HEK293 (cell line): Measurements from ENCODE around the gene PCBD1.
A peak's percentile ranks its signal among the peaks of the same experiment; 100 is the strongest.

Source experiments
- BCL11A ChIP-seq: fragments of 450-650 bp; formaldehyde crosslinking; IDR thresholded peaks from 2 replicates; pipeline ENCODE4 v1.5.1; 2016; ENCODE audit warnings: low read depth, missing biosample characterization, missing genetic modification characterization
- FEZF1 ChIP-seq: fragments of 450-650 bp; formaldehyde crosslinking; IDR thresholded peaks from 2 replicates; pipeline ENCODE4 v1.5.1; 2016; ENCODE audit warnings: missing biosample characterization, missing genetic modification characterization
- GLI2 ChIP-seq: fragments of 450-650 bp; formaldehyde crosslinking; IDR thresholded peaks from 2 replicates; pipeline ENCODE4; 2017; ENCODE audit warnings: missing biosample characterization, missing genetic modification characterization, low read depth, borderline replicate concordance
- GLI4 ChIP-seq: fragments of 450-650 bp; formaldehyde crosslinking; IDR thresholded peaks from 2 replicates; pipeline ENCODE4 v1.5.1; 2016; ENCODE audit warnings: missing biosample characterization, missing genetic modification characterization
- HOXA7 ChIP-seq: sonication (generic); formaldehyde crosslinking; IDR thresholded peaks from 2 replicates; pipeline ENCODE4 v1.8.1; 2022; ENCODE audit warnings: missing genetic modification reagents, borderline replicate concordance
- KLF7 ChIP-seq: fragments of 450-650 bp; formaldehyde crosslinking; IDR thresholded peaks from 2 replicates; pipeline ENCODE4 v1.5.1; 2016; ENCODE audit warnings: missing biosample characterization, missing genetic modification characterization, borderline replicate concordance
- MEIS1 ChIP-seq: sonication (generic); formaldehyde crosslinking; IDR thresholded peaks from 2 replicates; pipeline ENCODE4 v1.8.1; 2022; ENCODE audit warnings: missing genetic modification reagents, mild to moderate bottlenecking, borderline replicate concordance
- MYNN ChIP-seq: fragments of 450-650 bp; formaldehyde crosslinking; IDR thresholded peaks from 2 replicates; pipeline ENCODE4 v1.5.1; 2016; ENCODE audit warnings: missing biosample characterization, missing genetic modification characterization, borderline replicate concordance
- OVOL3 ChIP-seq: fragments of 450-650 bp; formaldehyde crosslinking; IDR thresholded peaks from 2 replicates; pipeline ENCODE4 v1.5.1; 2016; ENCODE audit warnings: missing biosample characterization, missing genetic modification characterization
- PBX3 ChIP-seq: sonication (generic); formaldehyde crosslinking; IDR thresholded peaks from 2 replicates; pipeline ENCODE4 v1.8.1; 2022; ENCODE audit warnings: mild to moderate bottlenecking, moderate library complexity, missing genetic modification reagents
- SP3 ChIP-seq: fragments of 450-650 bp; formaldehyde crosslinking; IDR thresholded peaks from 2 replicates; pipeline ENCODE4 v1.5.1; 2016; ENCODE audit warnings: missing biosample characterization, missing genetic modification characterization
- YY2 ChIP-seq: fragments of 450-650 bp; formaldehyde crosslinking; IDR thresholded peaks from 2 replicates; pipeline ENCODE4 v1.5.1; 2016; ENCODE audit warnings: missing biosample characterization, missing genetic modification characterization
- ZBTB1 ChIP-seq: fragments of 450-650 bp; formaldehyde crosslinking; IDR thresholded peaks from 2 replicates; pipeline ENCODE4 v1.5.1; 2016; ENCODE audit warnings: missing biosample characterization, missing genetic modification characterization
- ZBTB48 ChIP-seq: fragments of 450-650 bp; formaldehyde crosslinking; IDR thresholded peaks from 2 replicates; pipeline ENCODE4 v1.5.1; 2016; ENCODE audit warnings: missing biosample characterization, missing genetic modification characterization
- ZNF146 ChIP-seq: fragments of 450-650 bp; formaldehyde crosslinking; IDR thresholded peaks from 2 replicates; pipeline ENCODE4 v1.5.1; 2016; ENCODE audit warnings: missing biosample characterization, missing genetic modification characterization
- ZNF157 ChIP-seq: fragments of 450-650 bp; formaldehyde crosslinking; IDR thresholded peaks from 2 replicates; pipeline ENCODE4 v1.5.1; 2016; ENCODE audit warnings: missing biosample characterization, missing genetic modification characterization
- ZNF248 ChIP-seq: fragments of 450-650 bp; formaldehyde crosslinking; IDR thresholded peaks from 2 replicates; pipeline ENCODE4 v1.5.1; 2017; ENCODE audit warnings: missing biosample characterization, missing genetic modification characterization
- ZNF266 ChIP-seq: fragments of 450-650 bp; formaldehyde crosslinking; IDR thresholded peaks from 2 replicates; pipeline ENCODE4 v1.5.1; 2016; ENCODE audit warnings: missing biosample characterization, missing genetic modification characterization, low read depth
- ZNF302 ChIP-seq: fragments of 450-650 bp; formaldehyde crosslinking; IDR thresholded peaks from 2 replicates; pipeline ENCODE4 v1.5.1; 2016; ENCODE audit warnings: missing biosample characterization, missing genetic modification characterization, low read depth
- ZNF335 ChIP-seq: fragments of 450-650 bp; formaldehyde crosslinking; conservative IDR thresholded peaks from 2 replicates; pipeline ENCODE4 v1.5.1; 2016; ENCODE audit warnings: missing biosample characterization, missing genetic modification characterization
- ZNF473 ChIP-seq: fragments of 450-650 bp; formaldehyde crosslinking; IDR thresholded peaks from 2 replicates; pipeline ENCODE4 v1.5.1; 2017; ENCODE audit warnings: missing biosample characterization, missing genetic modification characterization
- ZNF530 ChIP-seq: fragments of 450-650 bp; formaldehyde crosslinking; IDR thresholded peaks from 2 replicates; pipeline ENCODE4 v1.5.1; 2016; ENCODE audit warnings: low read depth, missing biosample characterization, missing genetic modification characterization
- ZNF548 ChIP-seq: fragments of 450-650 bp; formaldehyde crosslinking; IDR thresholded peaks from 2 replicates; pipeline ENCODE4 v1.5.1; 2016; ENCODE audit warnings: missing biosample characterization, missing genetic modification characterization
- ZNF585B ChIP-seq: fragments of 450-650 bp; formaldehyde crosslinking; IDR thresholded peaks from 2 replicates; pipeline ENCODE4 v1.5.1; 2016; ENCODE audit warnings: missing biosample characterization, missing genetic modification characterization
- ZNF707 ChIP-seq: fragments of 450-650 bp; formaldehyde crosslinking; IDR thresholded peaks from 2 replicates; pipeline ENCODE4 v1.5.1; 2016; ENCODE audit warnings: missing biosample characterization, missing genetic modification characterization
- ZNF777 ChIP-seq: fragments of 450-650 bp; formaldehyde crosslinking; IDR thresholded peaks from 2 replicates; pipeline ENCODE4 v1.5.1; 2017; ENCODE audit warnings: missing biosample characterization, missing genetic modification characterization, borderline replicate concordance
- ZSCAN5A ChIP-seq: fragments of 450-650 bp; formaldehyde crosslinking; IDR thresholded peaks from 2 replicates; pipeline ENCODE4 v1.5.1; 2016; ENCODE audit warnings: missing biosample characterization, missing genetic modification characterization
- TF ChIP-seq, protein P1 (sequence below): fragments of 450-650 bp; formaldehyde crosslinking; IDR thresholded peaks from 2 replicates; pipeline ENCODE4 v1.5.1; 2016; ENCODE audit warnings: missing biosample characterization, missing genetic modification characterization
- TF ChIP-seq, protein P2 (sequence below): fragments of 450-650 bp; formaldehyde crosslinking; IDR thresholded peaks from 2 replicates; pipeline ENCODE4 v1.5.1; 2017; ENCODE audit warnings: missing biosample characterization, mild to moderate bottlenecking, missing genetic modification characterization, moderate library complexity
- TF ChIP-seq, protein P3 (sequence below): fragments of 450-650 bp; IDR thresholded peaks from 2 replicates; pipeline ENCODE4 v1.5.1; 2018; ENCODE audit warnings: missing biosample characterization, mild to moderate bottlenecking, missing genetic modification characterization

Gene PCBD1

DNA sequence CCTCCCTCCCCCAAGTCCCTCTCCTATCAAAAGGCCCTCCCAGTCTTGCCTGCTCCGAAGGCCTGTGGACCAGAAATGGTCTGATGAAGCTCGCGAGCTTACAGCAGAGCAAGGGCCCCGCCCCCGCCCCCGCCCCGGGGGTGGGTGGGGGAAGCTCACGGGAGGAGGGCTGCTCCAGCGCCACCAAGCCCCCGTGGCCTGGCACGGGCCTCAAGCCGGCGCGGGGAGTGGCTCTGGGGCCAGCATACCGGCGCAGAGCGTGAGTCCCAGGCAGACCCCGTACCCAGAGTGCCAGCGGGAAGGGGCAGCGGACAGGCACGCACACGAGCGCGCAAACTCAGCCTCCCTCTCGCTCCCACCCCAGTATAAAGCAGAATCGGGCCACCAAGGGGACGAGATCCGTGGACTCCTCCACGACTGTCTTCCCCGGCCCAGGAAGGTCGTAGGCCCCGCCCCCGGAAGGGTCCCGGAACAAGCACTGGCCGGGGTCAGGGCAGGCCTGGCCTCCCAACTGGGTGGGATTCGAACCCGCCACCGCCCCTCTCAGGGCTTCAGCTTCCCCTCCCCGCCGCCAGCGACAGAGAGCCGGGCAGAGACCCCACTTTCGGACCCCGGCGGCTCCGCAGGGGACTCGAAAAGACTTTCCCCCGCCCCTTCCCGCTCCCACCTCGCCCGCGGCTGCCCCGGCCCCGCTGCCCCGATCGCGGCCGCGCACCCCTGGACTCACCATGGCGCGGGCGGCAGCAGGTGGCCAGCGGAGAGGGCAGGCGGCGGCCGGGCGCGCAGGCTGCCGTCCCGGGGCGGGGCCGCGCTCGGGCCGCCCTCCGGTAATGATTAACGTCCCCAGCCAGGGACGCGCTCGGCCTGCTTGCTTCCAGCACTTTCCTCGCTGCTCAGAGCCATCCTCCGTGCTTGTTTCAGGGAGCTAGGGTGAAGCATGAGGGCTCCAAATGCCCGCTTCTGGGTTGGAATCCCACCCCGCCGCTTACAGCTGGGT, at the start of gene PCBD1 (continued):
- TF ChIP-seq MEIS1, result no peak
- no peak for TF ChIP-seq ZNF473 (tag by site-specific recombination)
- TF ChIP-seq SP3 (tag by site-specific recombination), result peak; percentile 95
- TF ChIP-seq ZNF248 (tag by site-specific recombination), result no peak
- no peak for TF ChIP-seq ZNF548 (tag by site-specific recombination)
- TF ChIP-seq HOXA7 (CRISPR knock-in tag), result no peak
- TF ChIP-seq BCL11A (tag by site-specific recombination), result 0 out of 2 replicates have a peak, but pooled peaks have one; percentile 64
- no peak; the same call in 1 of the 2 replicates for TF ChIP-seq OVOL3
- TF ChIP-seq ZBTB1 (tag by site-specific recombination), result no peak
- TF ChIP-seq ZNF707 (tag by site-specific recombination), result no peak
- peak; percentile 66; the same call in 1 of the 2 replicates for TF ChIP-seq ZSCAN5A (tag by site-specific recombination)
- no peak for TF ChIP-seq ZNF146
- TF ChIP-seq PBX3 (CRISPR knock-in tag), result 0 out of 2 replicates have a peak, but pooled peaks have one; percentile 47
- TF ChIP-seq MYNN (tag by site-specific recombination), result no peak
- TF ChIP-seq, protein P1, sequence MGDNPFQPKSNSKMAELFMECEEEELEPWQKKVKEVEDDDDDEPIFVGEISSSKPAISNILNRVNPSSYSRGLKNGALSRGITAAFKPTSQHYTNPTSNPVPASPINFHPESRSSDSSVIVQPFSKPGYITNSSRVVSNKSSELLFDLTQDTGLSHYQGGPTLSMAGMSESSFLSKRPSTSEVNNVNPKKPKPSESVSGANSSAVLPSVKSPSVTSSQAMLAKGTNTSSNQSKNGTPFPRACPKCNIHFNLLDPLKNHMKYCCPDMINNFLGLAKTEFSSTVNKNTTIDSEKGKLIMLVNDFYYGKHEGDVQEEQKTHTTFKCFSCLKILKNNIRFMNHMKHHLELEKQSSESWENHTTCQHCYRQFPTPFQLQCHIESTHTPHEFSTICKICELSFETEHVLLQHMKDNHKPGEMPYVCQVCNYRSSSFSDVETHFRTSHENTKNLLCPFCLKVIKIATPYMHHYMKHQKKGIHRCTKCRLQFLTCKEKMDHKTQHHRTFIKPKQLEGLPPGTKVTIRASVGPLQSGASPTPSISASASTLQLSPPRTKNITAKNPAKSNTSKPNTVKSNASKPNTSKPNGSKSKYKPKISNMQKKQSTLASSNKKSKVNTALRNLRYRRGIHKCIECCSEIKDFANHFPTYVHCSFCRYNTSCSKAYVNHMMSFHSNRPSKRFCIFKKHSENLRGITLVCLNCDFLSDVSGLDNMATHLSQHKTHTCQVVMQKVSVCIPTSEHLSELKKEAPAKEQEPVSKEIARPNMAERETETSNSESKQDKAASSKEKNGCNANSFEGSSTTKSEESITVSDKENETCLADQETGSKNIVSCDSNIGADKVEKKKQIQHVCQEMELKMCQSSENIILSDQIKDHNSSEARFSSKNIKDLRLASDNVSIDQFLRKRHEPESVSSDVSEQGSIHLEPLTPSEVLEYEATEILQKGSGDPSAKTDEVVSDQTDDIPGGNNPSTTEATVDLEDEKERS, result no peak
- TF ChIP-seq ZNF157, result no peak
- TF ChIP-seq YY2 (tag by site-specific recombination), result no peak
- no peak for TF ChIP-seq GLI4 (tag by site-specific recombination)
- no peak for TF ChIP-seq GLI2 (tag by site-specific recombination)
- no peak for TF ChIP-seq ZNF266 (tag by site-specific recombination)
- TF ChIP-seq ZNF777 (tag by site-specific recombination), result no peak
- peak; percentile 65; the same call in 1 of the 2 replicates for TF ChIP-seq KLF7 (tag by site-specific recombination)
- TF ChIP-seq ZNF530 (tag by site-specific recombination), result no peak
- no peak for TF ChIP-seq ZNF302
- TF ChIP-seq ZNF335 (tag by site-specific recombination), result peak; percentile 97
- TF ChIP-seq ZNF585B (tag by site-specific recombination), result no peak
- TF ChIP-seq, protein P2, sequence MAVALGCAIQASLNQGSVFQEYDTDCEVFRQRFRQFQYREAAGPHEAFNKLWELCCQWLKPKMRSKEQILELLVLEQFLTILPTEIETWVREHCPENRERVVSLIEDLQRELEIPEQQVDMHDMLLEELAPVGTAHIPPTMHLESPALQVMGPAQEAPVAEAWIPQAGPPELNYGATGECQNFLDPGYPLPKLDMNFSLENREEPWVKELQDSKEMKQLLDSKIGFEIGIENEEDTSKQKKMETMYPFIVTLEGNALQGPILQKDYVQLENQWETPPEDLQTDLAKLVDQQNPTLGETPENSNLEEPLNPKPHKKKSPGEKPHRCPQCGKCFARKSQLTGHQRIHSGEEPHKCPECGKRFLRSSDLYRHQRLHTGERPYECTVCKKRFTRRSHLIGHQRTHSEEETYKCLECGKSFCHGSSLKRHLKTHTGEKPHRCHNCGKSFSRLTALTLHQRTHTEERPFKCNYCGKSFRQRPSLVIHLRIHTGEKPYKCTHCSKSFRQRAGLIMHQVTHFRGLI (tag by site-specific recombination), result peak; percentile 84
- TF ChIP-seq, protein P3, sequence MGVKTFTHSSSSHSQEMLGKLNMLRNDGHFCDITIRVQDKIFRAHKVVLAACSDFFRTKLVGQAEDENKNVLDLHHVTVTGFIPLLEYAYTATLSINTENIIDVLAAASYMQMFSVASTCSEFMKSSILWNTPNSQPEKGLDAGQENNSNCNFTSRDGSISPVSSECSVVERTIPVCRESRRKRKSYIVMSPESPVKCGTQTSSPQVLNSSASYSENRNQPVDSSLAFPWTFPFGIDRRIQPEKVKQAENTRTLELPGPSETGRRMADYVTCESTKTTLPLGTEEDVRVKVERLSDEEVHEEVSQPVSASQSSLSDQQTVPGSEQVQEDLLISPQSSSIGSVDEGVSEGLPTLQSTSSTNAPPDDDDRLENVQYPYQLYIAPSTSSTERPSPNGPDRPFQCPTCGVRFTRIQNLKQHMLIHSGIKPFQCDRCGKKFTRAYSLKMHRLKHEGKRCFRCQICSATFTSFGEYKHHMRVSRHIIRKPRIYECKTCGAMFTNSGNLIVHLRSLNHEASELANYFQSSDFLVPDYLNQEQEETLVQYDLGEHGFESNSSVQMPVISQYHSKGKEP, result 0 out of 2 replicates have a peak, but pooled peaks have one; percentile 17
- TF ChIP-seq FEZF1, result no peak
- peak; percentile 63 for TF ChIP-seq ZBTB48 (tag by site-specific recombination)
